Heart left ventricle (tissue), 13 donors: ENCODE measurements around the gene PRKN.

Experiments
- POLR2A ChIP-seq, 2 donors: fragments of 450-650 bp; IDR thresholded peaks; one replicate each; pipeline ENCODE4 v1.6.1; 2017; ENCODE audit warnings: antibody characterized with exemption in 2 of 2, mild to moderate bottlenecking in 2 of 2, moderate library complexity in 2 of 2
- TF ChIP-seq, protein P1 (sequence below), 12 donors: fragments of 200-600 bp; sonication (generic) in 4 of 12; IDR thresholded peaks; one replicate each; pipeline versions ENCODE4 v1.5.0 to v1.8.0; 2018 to 2022; ENCODE audit warnings: antibody characterized with exemption in 12 of 12, mild to moderate bottlenecking in 5 of 12
- donor health status: ischemic (EF 13 %, LVEDD 7.1; RV severe dilation, severe dysfunction).
- donor health status: DM: no; HTN: yes; CAD: no.
- donor health status: DM: no; HTN: no; CAD: no.
- donor health status: ischemic (EF 25% LVEDD 6.9; RV normal size, moderate dysfunction).
- donor health status: ischemic (EF 25% LVEDD 5.7; RV mildly dilated, moderate dysfunction).
- donor health status: ischemic (EF 35%, LVEDD 5.7; RV mildly dilated, moderate dysfunction).
- donor health status: nonischemic (EF 11% LVEDD 7.7; RV severe dilation, severe dysfunction).
- donor health status: DM: yes; HTN: yes; CAD: no.
- donor health status: PGD.
- donor health status: ischemic (EF 29% LVEDD 5.4; RV normal size, mild dysfunction).
- donor health status: nonischemic (EF 23%, LVEDD 6.1; RV moderate dilation, normal function).

GRCh38 chr6:162076816-162077215 is 650.8 kb downstream of the PRKN start:
- TF ChIP-seq, protein P1, sequence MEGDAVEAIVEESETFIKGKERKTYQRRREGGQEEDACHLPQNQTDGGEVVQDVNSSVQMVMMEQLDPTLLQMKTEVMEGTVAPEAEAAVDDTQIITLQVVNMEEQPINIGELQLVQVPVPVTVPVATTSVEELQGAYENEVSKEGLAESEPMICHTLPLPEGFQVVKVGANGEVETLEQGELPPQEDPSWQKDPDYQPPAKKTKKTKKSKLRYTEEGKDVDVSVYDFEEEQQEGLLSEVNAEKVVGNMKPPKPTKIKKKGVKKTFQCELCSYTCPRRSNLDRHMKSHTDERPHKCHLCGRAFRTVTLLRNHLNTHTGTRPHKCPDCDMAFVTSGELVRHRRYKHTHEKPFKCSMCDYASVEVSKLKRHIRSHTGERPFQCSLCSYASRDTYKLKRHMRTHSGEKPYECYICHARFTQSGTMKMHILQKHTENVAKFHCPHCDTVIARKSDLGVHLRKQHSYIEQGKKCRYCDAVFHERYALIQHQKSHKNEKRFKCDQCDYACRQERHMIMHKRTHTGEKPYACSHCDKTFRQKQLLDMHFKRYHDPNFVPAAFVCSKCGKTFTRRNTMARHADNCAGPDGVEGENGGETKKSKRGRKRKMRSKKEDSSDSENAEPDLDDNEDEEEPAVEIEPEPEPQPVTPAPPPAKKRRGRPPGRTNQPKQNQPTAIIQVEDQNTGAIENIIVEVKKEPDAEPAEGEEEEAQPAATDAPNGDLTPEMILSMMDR (IDR thresholded peaks at IDR 0.05), result no peak
- TF ChIP-seq POLR2A (IDR thresholded peaks at IDR 0.05), result no peak
